ENCODE results near the gene RASSF5.
"Not testable (repeated sequence)": the region's sequence is repeated elsewhere in the genome, so short reads cannot be mapped to it uniquely, and the experiment has no call there.

DNA sequence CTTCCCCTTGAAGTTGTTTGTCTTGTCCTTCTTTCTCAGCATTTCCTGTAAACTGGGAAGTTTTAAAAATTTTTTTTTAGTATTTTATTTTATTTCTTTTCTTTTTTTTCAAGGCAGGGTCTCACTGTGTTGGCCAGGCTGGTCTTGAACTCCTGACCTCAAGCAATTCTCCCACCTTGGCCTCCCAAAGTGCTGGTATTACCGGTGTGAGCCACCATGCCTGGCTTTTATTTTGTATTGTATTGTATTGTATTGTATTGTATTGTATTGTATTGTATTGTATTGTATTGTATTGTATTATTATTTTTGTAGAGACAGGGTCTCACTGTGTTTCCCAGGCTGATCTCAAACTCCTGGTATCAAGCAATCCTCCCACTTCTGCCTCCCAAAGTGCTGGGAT, 23.5 kb upstream of the RASSF5 start:
- TF ChIP-seq CTCF (IDR thresholded peaks at IDR 0.05; ENCODE audit: poor library complexity, severe bottlenecking); POLR2AphosphoS5 (IDR thresholded peaks at IDR 0.05); RAD21 (conservative IDR thresholded peaks at IDR 0.05): not testable (repeated sequence)
- TF ChIP-seq, protein P1, sequence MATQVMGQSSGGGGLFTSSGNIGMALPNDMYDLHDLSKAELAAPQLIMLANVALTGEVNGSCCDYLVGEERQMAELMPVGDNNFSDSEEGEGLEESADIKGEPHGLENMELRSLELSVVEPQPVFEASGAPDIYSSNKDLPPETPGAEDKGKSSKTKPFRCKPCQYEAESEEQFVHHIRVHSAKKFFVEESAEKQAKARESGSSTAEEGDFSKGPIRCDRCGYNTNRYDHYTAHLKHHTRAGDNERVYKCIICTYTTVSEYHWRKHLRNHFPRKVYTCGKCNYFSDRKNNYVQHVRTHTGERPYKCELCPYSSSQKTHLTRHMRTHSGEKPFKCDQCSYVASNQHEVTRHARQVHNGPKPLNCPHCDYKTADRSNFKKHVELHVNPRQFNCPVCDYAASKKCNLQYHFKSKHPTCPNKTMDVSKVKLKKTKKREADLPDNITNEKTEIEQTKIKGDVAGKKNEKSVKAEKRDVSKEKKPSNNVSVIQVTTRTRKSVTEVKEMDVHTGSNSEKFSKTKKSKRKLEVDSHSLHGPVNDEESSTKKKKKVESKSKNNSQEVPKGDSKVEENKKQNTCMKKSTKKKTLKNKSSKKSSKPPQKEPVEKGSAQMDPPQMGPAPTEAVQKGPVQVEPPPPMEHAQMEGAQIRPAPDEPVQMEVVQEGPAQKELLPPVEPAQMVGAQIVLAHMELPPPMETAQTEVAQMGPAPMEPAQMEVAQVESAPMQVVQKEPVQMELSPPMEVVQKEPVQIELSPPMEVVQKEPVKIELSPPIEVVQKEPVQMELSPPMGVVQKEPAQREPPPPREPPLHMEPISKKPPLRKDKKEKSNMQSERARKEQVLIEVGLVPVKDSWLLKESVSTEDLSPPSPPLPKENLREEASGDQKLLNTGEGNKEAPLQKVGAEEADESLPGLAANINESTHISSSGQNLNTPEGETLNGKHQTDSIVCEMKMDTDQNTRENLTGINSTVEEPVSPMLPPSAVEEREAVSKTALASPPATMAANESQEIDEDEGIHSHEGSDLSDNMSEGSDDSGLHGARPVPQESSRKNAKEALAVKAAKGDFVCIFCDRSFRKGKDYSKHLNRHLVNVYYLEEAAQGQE (IDR thresholded peaks at IDR 0.05; ENCODE audit: borderline replicate concordance) = not testable (repeated sequence)

Data from neural cell (in vitro differentiated cells).